HUES48 (cell line): ENCODE results near the gene PSMA5.

Experiments
- H3K27ac ChIP-seq: one replicate; pipeline ENCODE4 v1.7.0; 2013; ENCODE audit warnings: low read depth, low read length, inconsistent platforms
- H3K27me3 ChIP-seq: 2 replicates; pipeline ENCODE4 v1.6.1; 2013; ENCODE audit warnings: mild to moderate bottlenecking, low read length; ENCODE audit not compliant: control insufficient read depth, insufficient read depth
- H3K36me3 ChIP-seq: 2 replicates; pipeline ENCODE4 v1.6.1; 2013; ENCODE audit warnings: low read length; ENCODE audit not compliant: control insufficient read depth, insufficient read depth
- H3K4me1 ChIP-seq: 2 replicates; pipeline ENCODE4 v1.6.1; 2013; ENCODE audit warnings: mild to moderate bottlenecking, low read length; ENCODE audit not compliant: control insufficient read depth, insufficient read depth
- H3K4me3 ChIP-seq: 2 replicates; pipeline ENCODE4 v1.5.1; 2013; ENCODE audit warnings: mild to moderate bottlenecking, low read depth, low read length
- H3K9ac ChIP-seq: 2 replicates; pipeline ENCODE4 v1.6.1; 2013; ENCODE audit warnings: mild to moderate bottlenecking, low read depth, low read length, moderate library complexity
- H3K9me3 ChIP-seq: 2 replicates; pipeline ENCODE4 v1.6.1; 2013; ENCODE audit warnings: low read length; ENCODE audit not compliant: control insufficient read depth, insufficient read depth

The PSMA5 gene

GRCh38 chr1:109391626-109392025 lies 34.6 kb downstream of the PSMA5 start:
- no peaks in the 10 kb centered on the region; the same call in none of the 2 replicates for H3K36me3 ChIP-seq
- no peaks in the 10 kb centered on the region for H3K27me3 ChIP-seq
- H3K27ac ChIP-seq = no peak overlapping the region
- no peak overlapping the region for H3K9ac ChIP-seq
- no peak overlapping the region for H3K4me3 ChIP-seq
- H3K9me3 ChIP-seq = no peaks in the 10 kb centered on the region
- peaks cover 6% of the 10 kb centered on the region for H3K4me1 ChIP-seq

- no peaks in the 10 kb centered on the region for H3K27me3 ChIP-seq
- H3K27ac ChIP-seq = no peak overlapping the region
- H3K9ac ChIP-seq = no peak overlapping the region
- H3K9me3 ChIP-seq = no peaks in the 10 kb centered on the region
- H3K4me3 ChIP-seq = no peak overlapping the region
- H3K4me1 ChIP-seq = peaks cover 2% of the 10 kb centered on the region
- H3K36me3 ChIP-seq = no peaks in the 10 kb centered on the region; the same call in none of the 2 replicates
Measured at GRCh38 chr1:109391157-109391556, 35.1 kb downstream of the PSMA5 start.

GRCh38 chr1:109389638-109390341 lies 36.5 kb downstream of the PSMA5 start:
- Histone ChIP-seq H3K4me3 (no peak overlapping the region), H3K9me3 (no peaks in the 10 kb centered on the region), H3K9ac (no peak overlapping the region), H3K27ac (no peak overlapping the region), H3K4me1 (no peaks in the 10 kb centered on the region), H3K27me3 (no peaks in the 10 kb centered on the region), H3K36me3 (no peaks in the 10 kb centered on the region; the same call in none of the 2 replicates)

- Histone ChIP-seq H3K27ac (no peak overlapping the region), H3K9ac (no peak overlapping the region), H3K36me3 (no peaks in the 10 kb centered on the region; the same call in none of the 2 replicates), H3K4me1 (peaks cover 4% of the 10 kb centered on the region), H3K27me3 (no peaks in the 10 kb centered on the region), H3K9me3 (no peaks in the 10 kb centered on the region), H3K4me3 (no peak overlapping the region)
Measured at GRCh38 chr1:109388884-109389637, 37.2 kb downstream of the PSMA5 start.

GRCh38 chr1:109388208-109388711 lies 38.0 kb downstream of the PSMA5 start:
- Histone ChIP-seq H3K9me3 (no peaks in the 10 kb centered on the region), H3K4me3 (no peak overlapping the region), H3K4me1 (peaks cover 12% of the 10 kb centered on the region), H3K9ac (no peak overlapping the region), H3K27ac (no peak overlapping the region), H3K27me3 (no peaks in the 10 kb centered on the region), H3K36me3 (no peaks in the 10 kb centered on the region; the same call in 1 of the 2 replicates)

GRCh38 chr1:109386054-109386717 lies 40.1 kb downstream of the PSMA5 start:
- Histone ChIP-seq H3K9ac (no peak overlapping the region), H3K36me3 (no peaks in the 10 kb centered on the region; the same call in 1 of the 2 replicates)

GRCh38 chr1:109385417-109385816 lies 40.8 kb downstream of the PSMA5 start:
- Histone ChIP-seq H3K27ac (no peak overlapping the region), H3K9me3 (no peaks in the 10 kb centered on the region), H3K4me3 (no peak overlapping the region), H3K4me1 (peaks cover 22% of the 10 kb centered on the region), H3K9ac (no peak overlapping the region), H3K27me3 (no peaks in the 10 kb centered on the region), H3K36me3 (no peaks in the 10 kb centered on the region; the same call in 1 of the 2 replicates)

More at GRCh38 chr1:109386054-109386717, 40.1 kb downstream of the PSMA5 start:
- Histone ChIP-seq H3K4me1 (peaks cover 22% of the 10 kb centered on the region), H3K27ac (no peak overlapping the region), H3K27me3 (no peaks in the 10 kb centered on the region), H3K4me3 (no peak overlapping the region), H3K9me3 (no peaks in the 10 kb centered on the region)

GRCh38 chr1:109383854-109384253 lies 42.4 kb downstream of the PSMA5 start:
- Histone ChIP-seq H3K9ac (peak overlapping the region; percentile 55; the same call in 1 of the 2 replicates), H3K27ac (peak overlapping the region; percentile 85), H3K9me3 (no peaks in the 10 kb centered on the region), H3K36me3 (no peaks in the 10 kb centered on the region), H3K27me3 (no peaks in the 10 kb centered on the region), H3K4me1 (peaks cover 22% of the 10 kb centered on the region), H3K4me3 (no peak overlapping the region)

GRCh38 chr1:109383087-109383779 lies 43.0 kb downstream of the PSMA5 start:
- H3K27me3 ChIP-seq = no peaks in the 10 kb centered on the region
- H3K9me3 ChIP-seq = no peaks in the 10 kb centered on the region
- H3K4me1 ChIP-seq = peaks cover 22% of the 10 kb centered on the region
- no peak overlapping the region for H3K4me3 ChIP-seq
- peak overlapping the region; percentile 85 for H3K27ac ChIP-seq
- H3K36me3 ChIP-seq = no peaks in the 10 kb centered on the region
- peak overlapping the region; percentile 55; the same call in 1 of the 2 replicates for H3K9ac ChIP-seq

GRCh38 chr1:109381573-109381972 lies 44.7 kb downstream of the PSMA5 start:
- H3K36me3 ChIP-seq = no peaks in the 10 kb centered on the region
- H3K27ac ChIP-seq = no peak overlapping the region
- no peak overlapping the region for H3K9ac ChIP-seq
- H3K4me3 ChIP-seq = no peak overlapping the region
- H3K27me3 ChIP-seq = no peaks in the 10 kb centered on the region
- H3K9me3 ChIP-seq = no peaks in the 10 kb centered on the region
- H3K4me1 ChIP-seq = peaks cover 22% of the 10 kb centered on the region
